DMS79 (cell line): ENCODE measurements around the gene KRT81.
"Not testable (repeated sequence)": the region's sequence is repeated elsewhere in the genome, so short reads cannot be mapped to it uniquely, and the experiment has no call there.

ENCODE experiments used
- DNase-seq: peaks from one replicate; lab custom pipeline; 2025; lab: John Stamatoyannopoulos, UW

KRT81 gene

GRCh38 chr12:52296572-52297215 lies 5.4 kb upstream of the KRT81 start:
- no peak for DNase-seq

- no peak for DNase-seq
Observed at GRCh38 chr12:52295663-52296062, 4.3 kb upstream of the KRT81 start.

- DNase-seq: no peak
Observed at GRCh38 chr12:52294803-52295202, 3.5 kb upstream of the KRT81 start.

- no peak for DNase-seq
Observed at GRCh38 chr12:52293926-52294325, 2.6 kb upstream of the KRT81 start.

DNA sequence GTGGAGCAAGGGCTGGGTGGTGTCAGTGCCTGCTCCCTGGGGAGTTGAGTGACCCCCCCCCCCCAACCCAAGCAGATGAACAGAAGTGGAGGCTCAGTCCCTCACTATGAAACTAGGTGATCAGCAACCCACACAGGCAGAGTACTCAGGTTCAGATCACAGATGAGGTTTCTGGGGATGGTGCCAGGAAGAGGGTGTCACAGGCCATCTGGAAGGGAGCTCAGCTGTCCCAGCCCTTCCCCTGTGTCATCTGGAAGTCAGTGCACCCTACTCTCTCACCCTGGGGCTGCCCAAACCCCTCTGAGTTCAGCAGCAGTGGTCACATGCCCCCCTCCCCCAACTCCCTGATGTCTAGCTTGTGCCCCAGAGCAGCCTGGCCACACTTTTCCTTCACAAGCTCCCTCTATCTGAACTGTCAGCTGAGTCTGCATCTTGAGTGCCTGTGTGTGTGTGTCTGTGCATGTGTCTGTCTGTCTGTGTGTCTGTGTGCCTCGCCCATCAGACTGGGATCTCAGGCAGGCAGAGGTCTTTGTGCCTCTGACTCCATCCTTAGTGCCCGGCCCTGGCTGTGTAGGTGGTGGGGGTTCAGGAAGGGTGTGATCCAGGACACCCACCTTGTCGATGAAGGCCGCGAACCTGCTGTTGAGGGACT lies 725 bp downstream of the KRT81 start:
- DNase-seq: not testable (repeated sequence)

- DNase-seq: not testable (repeated sequence)
Observed at GRCh38 chr12:52287816-52288805, 3.2 kb downstream of the KRT81 start.

GRCh38 chr12:52286857-52287785 lies 4.2 kb downstream of the KRT81 start:
- DNase-seq: not testable (repeated sequence)

DNA sequence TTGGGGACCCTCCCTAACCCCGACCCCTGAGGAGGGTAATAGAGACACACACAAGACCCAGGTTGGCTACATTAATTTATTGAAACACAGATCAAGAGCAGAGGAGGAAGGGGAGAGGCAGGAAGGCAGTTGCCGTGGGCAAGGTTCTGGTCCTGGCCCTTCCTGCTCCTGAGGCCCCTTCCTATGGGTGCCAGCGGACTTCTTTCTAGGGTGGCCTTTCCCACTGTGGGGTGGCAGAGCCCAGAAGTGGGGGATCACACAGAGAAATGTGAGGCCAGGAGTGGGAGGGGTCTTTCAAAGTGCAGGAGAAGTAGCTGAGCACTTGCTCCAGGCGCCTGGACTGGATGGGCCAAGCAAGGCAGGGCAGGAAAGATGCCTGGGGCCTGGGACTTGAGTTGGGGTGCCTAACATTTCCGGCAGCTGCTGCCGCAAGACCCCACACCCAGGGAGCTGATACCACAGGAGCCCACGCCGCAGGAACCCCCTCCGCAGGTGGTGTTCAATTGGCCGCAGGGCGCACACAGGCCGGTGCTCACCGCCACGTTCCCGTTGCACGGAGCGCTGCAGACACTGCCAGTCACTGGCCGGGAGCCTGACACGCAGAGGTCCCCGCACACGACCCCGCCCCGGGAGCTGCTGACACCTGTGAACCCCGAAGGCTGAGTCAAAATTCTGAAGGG lies 5.3 kb downstream of the KRT81 start:
- DNase-seq: no peak

DNA sequence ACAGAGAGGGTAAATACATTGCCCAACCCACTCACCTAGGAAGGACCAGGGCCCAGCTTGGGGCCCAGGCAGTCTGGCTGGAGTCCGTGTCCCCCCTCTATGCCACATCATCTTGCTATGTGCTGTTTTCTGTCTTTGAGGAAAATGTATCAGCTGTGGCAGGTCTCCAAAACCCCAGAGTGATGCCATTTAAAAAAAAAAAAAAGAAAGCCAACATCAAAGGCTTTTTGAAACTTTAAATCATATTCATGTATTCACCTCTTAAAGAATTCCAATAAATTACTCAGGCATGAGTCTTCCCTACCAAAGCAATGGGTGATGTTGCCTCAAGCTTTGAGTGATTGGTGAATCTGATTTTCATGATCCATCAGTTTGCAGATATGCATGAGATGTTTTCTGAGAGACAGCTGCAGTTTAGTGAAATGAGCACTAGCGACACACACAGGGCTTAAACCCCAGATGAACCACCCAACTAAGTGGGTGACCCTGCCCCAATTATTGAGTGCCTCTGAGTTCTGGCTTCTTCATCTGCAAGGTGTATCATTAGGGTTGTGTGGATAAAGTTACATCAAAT lies 6.1 kb downstream of the KRT81 start:
- DNase-seq: no peak

GRCh38 chr12:52284562-52285171 lies 6.7 kb downstream of the KRT81 start:
- DNase-seq: no peak

DNA sequence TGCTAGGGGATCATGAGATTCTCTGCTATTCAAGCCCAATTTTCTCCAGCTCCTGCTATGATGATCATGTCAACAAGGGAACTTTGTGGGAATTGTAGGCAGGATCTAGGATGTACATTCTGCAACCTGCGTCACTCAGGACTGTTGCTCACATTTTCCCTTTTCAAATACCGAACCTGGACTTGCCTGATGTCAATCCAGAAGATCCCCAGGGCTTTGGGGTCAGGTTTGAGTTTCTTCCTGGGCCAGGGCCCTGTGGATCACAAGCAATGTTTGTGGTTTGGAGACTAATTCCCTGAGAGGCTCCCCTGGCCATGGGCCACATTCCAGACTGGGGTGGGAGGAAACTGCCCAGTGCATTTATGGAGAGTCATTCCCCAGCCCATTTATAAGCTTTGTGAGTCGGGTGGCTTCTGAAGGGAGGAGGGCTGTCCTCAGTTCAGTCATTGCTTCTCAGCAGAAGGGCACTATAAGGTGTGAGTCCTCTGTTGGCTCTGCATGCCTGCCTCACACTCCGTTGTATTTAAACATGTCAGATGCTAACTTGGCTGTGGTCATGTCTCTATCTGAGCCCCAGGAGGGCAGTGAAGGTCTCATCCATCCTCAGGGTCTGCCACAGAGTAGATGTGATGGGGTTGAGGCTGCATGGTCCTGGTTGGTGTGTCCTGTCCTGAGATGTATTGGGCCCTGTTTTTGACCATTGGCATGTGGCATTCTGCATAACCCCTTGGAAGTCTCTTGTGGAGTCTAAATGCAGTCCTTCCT lies 10.4 kb downstream of the KRT81 start:
- no peak for DNase-seq

- no peak for DNase-seq
Observed at GRCh38 chr12:52280319-52280795, 11.0 kb downstream of the KRT81 start.

GRCh38 chr12:52279422-52280318 lies 11.7 kb downstream of the KRT81 start:
- no peak for DNase-seq

DNA sequence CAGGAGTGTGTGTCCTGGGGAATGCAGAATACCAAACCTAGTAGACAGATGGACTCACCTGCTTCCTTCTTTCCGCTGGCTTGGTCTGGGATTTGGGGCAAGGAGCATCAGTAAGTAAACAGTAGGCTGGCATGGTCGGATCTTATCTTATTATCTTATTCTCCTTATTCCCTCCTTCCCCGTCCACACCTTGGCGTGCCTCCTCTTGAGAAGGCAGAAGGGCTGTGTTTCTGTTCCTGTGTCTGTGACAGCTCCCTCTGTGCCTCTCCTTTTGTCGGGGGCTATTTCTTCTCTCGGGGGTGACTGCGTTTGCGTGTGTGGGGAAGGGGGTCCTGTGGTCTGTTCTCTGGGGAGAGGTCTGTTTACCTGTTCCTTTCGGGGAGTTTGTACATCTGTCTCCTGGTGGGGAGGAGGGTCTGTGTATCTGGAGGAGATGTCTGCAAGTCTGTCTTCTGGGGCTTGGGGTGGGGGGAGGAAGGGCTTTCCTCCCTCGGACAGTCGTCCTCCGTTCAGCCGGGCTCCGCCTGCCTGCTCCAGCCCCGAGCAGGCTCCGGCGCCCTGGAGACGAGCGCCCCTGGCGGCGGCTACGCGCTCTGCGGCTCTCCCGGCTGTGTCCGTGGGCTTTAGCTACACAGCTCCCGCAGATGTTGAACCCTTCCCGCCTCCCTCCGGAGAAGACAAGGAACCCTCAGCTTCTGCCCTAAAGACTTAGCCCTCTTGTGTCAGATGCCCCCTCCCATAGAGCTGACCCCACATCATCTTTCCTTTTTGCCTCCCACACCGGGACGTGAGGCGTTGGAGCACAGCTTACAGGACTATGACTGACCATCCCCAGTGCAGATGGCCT lies 12.5 kb downstream of the KRT81 start:
- DNase-seq: no peak

DNA sequence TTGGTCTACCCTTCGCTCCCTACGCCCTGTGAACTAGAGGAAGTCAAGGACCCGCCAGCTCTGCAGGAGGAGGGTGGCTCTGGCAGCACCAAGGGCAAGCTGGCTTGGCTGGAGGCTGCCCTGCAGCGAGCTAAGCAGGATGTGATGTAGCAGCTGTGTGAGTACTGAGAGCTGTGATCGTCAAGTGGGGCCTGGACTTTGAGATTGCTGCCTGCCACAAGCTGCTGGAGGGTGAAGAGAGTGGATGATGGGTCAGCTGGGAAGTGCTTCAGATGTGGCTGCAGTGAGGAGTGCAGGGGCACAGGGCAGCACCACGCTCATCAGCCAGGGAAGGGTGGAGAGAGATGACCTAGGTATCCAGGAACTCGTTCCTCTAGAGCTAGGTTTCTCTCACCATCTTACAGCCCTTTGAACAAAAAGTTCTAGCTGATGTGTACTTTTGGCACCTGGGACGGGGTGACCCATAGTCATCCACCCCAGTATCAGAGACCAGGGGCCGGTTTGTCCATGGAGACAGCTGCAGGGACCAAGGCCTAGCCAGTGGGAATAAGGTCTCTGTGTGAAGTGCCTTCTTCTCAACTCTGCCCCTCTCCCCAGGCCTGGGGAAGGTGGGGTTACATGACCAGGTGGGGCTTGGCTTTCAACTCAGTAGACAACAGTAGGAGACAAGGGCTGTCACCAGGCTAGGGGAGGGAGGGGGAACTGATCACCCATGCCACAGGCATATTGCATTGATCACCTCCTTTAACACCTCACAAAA lies 13.7 kb downstream of the KRT81 start:
- DNase-seq: no peak

DNA sequence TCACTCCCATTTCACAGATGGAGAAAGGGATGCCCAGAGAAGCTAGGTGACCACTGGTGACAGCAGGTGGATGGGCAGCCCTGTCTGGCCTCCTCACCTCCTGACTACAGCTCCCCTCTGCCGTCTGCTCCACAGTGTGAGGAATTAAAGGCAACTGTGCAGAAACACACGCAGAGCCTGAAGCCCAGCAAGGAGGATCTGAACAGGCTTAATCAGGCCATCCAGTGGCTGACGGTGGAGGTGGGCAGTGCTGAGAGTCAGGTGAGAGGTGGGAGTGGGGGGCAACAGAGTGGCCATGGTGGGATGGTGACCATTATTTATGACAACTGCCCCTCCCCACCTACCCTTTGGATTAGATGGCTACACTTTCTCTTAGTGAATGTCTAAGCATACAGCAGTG lies 15.6 kb downstream of the KRT81 start:
- no peak for DNase-seq
